Nephron progenitor cell (in vitro differentiated cells): ENCODE results near the gene AGAP3.
A peak's percentile ranks its signal among the peaks of the same experiment; 100 is the strongest.

ENCODE experiments used
- DNase-seq: peaks from one replicate; pipeline ENCODE4 v3.0.0; 2021
- H3K27ac Mint-ChIP-seq: 2 replicates; pipeline ENCODE4 v1.8.0; 2021; ENCODE audit warnings: mild to moderate bottlenecking, moderate library complexity, mixed read lengths
- H3K27me3 Mint-ChIP-seq: 2 replicates; pipeline ENCODE4 v1.8.0; 2021; ENCODE audit warnings: mild to moderate bottlenecking, low read depth, mixed read lengths; ENCODE audit not compliant: poor library complexity
- H3K36me3 Mint-ChIP-seq: 2 replicates; pipeline ENCODE4 v1.8.0; 2021; ENCODE audit warnings: low read depth, mixed read lengths
- H3K4me1 Mint-ChIP-seq: 2 replicates; pipeline ENCODE4 v1.8.0; 2021; ENCODE audit warnings: mixed read lengths
- H3K4me3 Mint-ChIP-seq: 2 replicates; pipeline ENCODE4 v1.8.0; 2021; ENCODE audit warnings: mild to moderate bottlenecking, moderate library complexity, mixed read lengths
- H3K9me3 Mint-ChIP-seq: 2 replicates; pipeline ENCODE4 v1.8.0; 2021; ENCODE audit warnings: mild to moderate bottlenecking, moderate library complexity, mixed read lengths
- TF ChIP-seq, protein P1 (sequence below): fragments of 200-600 bp; sonication (generic); IDR thresholded peaks from 2 replicates; pipeline ENCODE4 v1.5.0; 2021; ENCODE audit warnings: antibody characterized with exemption

The AGAP3 gene

GRCh38 chr7:151113344-151114150, 27.3 kb downstream of the AGAP3 start:
- no peak for DNase-seq
- TF ChIP-seq, protein P1, sequence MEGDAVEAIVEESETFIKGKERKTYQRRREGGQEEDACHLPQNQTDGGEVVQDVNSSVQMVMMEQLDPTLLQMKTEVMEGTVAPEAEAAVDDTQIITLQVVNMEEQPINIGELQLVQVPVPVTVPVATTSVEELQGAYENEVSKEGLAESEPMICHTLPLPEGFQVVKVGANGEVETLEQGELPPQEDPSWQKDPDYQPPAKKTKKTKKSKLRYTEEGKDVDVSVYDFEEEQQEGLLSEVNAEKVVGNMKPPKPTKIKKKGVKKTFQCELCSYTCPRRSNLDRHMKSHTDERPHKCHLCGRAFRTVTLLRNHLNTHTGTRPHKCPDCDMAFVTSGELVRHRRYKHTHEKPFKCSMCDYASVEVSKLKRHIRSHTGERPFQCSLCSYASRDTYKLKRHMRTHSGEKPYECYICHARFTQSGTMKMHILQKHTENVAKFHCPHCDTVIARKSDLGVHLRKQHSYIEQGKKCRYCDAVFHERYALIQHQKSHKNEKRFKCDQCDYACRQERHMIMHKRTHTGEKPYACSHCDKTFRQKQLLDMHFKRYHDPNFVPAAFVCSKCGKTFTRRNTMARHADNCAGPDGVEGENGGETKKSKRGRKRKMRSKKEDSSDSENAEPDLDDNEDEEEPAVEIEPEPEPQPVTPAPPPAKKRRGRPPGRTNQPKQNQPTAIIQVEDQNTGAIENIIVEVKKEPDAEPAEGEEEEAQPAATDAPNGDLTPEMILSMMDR, result no peak

GRCh38 chr7:151114151-151115090, 28.1 kb downstream of the AGAP3 start:
- Mint-ChIP-seq H3K27ac (no peak overlapping the region), H3K9me3 (no peaks in the 10 kb centered on the region), H3K4me3 (peak overlapping the region; percentile 73), H3K27me3 (peaks cover 53% of the 10 kb centered on the region), H3K4me1 (peaks cover 33% of the 10 kb centered on the region), H3K36me3 (peaks cover 11% of the 10 kb centered on the region)
- TF ChIP-seq, protein P1, result no peak
- peak; percentile 56 for DNase-seq

More at GRCh38 chr7:151113344-151114150, 27.3 kb downstream of the AGAP3 start:
- peaks cover 41% of the 10 kb centered on the region for H3K4me1 Mint-ChIP-seq
- peak overlapping the region; percentile 66 for H3K27ac Mint-ChIP-seq
- H3K9me3 Mint-ChIP-seq, result no peaks in the 10 kb centered on the region
- H3K4me3 Mint-ChIP-seq, result peak overlapping the region; percentile 73
- peaks cover 49% of the 10 kb centered on the region for H3K27me3 Mint-ChIP-seq
- peaks cover 3% of the 10 kb centered on the region for H3K36me3 Mint-ChIP-seq

GRCh38 chr7:151115121-151115835, 29.0 kb downstream of the AGAP3 start:
- Mint-ChIP-seq H3K9me3 (no peaks in the 10 kb centered on the region), H3K4me3 (peak overlapping the region; percentile 71), H3K4me1 (peaks cover 30% of the 10 kb centered on the region), H3K36me3 (peaks cover 16% of the 10 kb centered on the region), H3K27me3 (peaks cover 50% of the 10 kb centered on the region), H3K27ac (no peak overlapping the region)
- TF ChIP-seq, protein P1, result no peak
- peak; percentile 69 for DNase-seq

DNA sequence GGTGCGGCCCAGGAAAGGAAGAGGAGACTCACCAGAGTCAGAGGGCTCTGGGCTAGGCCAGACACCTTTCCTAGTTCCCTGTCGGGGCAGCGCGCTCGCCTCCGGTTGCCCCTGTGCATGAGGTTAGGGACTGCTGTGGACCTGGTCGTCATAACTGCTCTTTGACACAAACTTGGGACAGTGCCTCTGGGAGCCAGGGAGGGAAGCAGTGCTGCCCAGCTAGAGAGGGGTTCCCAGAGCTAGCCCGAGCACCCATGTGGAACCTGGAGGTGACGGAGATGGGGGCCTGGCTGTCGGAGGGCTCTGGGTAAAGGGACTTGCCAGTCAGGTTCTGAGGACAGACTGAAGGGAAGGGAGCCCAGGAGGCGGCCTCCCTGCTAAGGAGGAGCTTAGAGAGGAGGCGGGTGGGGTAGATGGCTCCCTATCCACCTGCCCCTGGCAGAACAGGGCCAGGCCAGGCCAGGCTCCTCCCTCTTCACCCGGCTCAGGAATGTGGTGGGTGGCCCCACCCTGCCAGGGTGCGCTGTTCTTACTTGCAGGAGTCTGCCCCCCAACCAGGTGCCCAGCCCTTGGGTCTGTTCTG, 29.7 kb downstream of the AGAP3 start:
- no peaks in the 10 kb centered on the region for H3K9me3 Mint-ChIP-seq
- H3K36me3 Mint-ChIP-seq, result peaks cover 23% of the 10 kb centered on the region
- H3K27me3 Mint-ChIP-seq, result peaks cover 55% of the 10 kb centered on the region
- no peak overlapping the region for H3K27ac Mint-ChIP-seq
- H3K4me3 Mint-ChIP-seq, result peak overlapping the region; percentile 71
- TF ChIP-seq, protein P1, result no peak
- peaks cover 30% of the 10 kb centered on the region for H3K4me1 Mint-ChIP-seq
- no peak for DNase-seq

DNA sequence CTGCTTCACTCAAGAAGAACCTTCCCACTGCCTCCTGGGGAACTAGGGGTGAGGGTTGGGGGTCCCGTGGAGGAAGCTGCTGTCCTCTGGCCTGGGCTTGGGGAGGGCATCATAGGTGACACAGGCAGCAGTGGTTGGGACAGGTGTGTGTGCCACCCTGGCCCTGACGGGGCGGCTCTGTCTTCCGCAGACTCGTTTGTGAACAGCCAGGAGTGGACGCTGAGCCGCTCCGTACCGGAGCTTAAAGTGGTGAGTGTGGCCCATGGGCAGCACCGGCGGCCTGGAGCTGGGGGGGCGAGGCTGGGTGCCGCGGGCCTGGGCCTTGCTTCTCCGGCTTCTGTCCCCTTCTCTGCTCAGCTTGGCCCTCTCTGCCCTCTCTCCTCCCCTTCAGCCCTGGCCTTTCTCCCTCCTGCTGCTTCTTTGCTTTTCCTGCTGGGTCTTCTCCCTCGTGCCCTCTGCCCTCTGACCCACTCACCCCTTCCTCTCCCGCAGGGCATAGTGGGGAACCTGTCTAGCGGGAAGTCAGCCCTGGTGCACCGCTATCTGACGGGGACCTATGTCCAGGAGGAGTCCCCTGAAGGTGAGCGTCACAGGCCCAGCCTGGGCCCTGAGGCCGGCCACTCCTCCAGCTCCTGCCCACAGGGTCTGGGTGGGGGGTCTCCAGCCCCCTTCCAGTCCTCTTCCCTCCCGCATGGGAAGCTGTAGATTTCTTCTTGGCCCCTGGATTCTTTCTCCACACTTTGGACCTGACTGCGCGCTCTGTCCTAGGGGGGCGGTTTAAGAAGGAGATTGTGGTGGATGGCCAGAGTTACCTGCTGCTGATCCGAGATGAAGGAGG, 30.5 kb downstream of the AGAP3 start:
- peaks cover 53% of the 10 kb centered on the region for H3K27me3 Mint-ChIP-seq
- no peak overlapping the region for H3K4me3 Mint-ChIP-seq
- no peak for DNase-seq
- no peaks in the 10 kb centered on the region for H3K9me3 Mint-ChIP-seq
- H3K36me3 Mint-ChIP-seq, result peaks cover 31% of the 10 kb centered on the region
- H3K27ac Mint-ChIP-seq, result no peak overlapping the region
- H3K4me1 Mint-ChIP-seq, result peaks cover 28% of the 10 kb centered on the region
- TF ChIP-seq, protein P1, result no peak
